SK-N-SH (cell line): ENCODE measurements around the gene PLEKHM2. TPM values are rescaled to one million over a fixed set of nuclear protein-coding genes. Genes with fewer than 3 reads are reported as not detected.

Experiments
- CTCF ChIA-PET: fragments of 300-600, 350-600 bp; formaldehyde crosslinking; extraction: SDS; loops from one replicate; lab custom pipeline; 2021; lab: Yijun Ruan, JAX
- POLR2A ChIA-PET: fragments of 350-600 bp; sonication (Branson Sonifier 250); formaldehyde crosslinking; extraction: SDS; loops from one replicate; lab custom pipeline; 2020; ENCODE audit warnings: antibody characterized with exemption, inconsistent platforms; lab: Yijun Ruan, JAX
- DNase-seq: peaks from one replicate; pipeline ENCODE4 v3.0.0; 2012
- H2AFZ ChIP-seq: fragments of 200-600 bp; sonication (generic); 2 replicates; pipeline ENCODE4 v1.8.1; 2016; ENCODE audit warnings: antibody characterized with exemption, mild to moderate bottlenecking, low read depth
- H3F3A ChIP-seq: fragments of 200-600 bp; sonication (generic); replicated peaks from 2 replicates; pipeline ENCODE3; 2016; ENCODE audit warnings: antibody characterized with exemption, mild to moderate bottlenecking; ENCODE audit not compliant: insufficient read depth
- H3K27ac ChIP-seq, 2 experiments: fragments of 200-500 bp in 1 of 2; fragments of 200-600 bp in 1 of 2; sonication (Bioruptor generic) in 1 of 2; sonication (generic), shearing (Covaris generic) in 1 of 2; 2 replicates each; pipeline versions ENCODE4 v1.5.1 to v1.6.1; 2014 to 2016; ENCODE audit warnings: low read depth in 2 of 2, inconsistent platforms in 1 of 2, low read length in 1 of 2, mild to moderate bottlenecking in 1 of 2, mixed read lengths in 1 of 2
- H3K27me3 ChIP-seq: fragments of 200-600 bp; sonication (generic), shearing (Covaris generic); 2 replicates; pipeline ENCODE4 v1.6.1; 2016; ENCODE audit warnings: mixed run types; ENCODE audit not compliant: insufficient read depth
- H3K36me3 ChIP-seq, 2 experiments: fragments of 200-500 bp in 1 of 2; fragments of 200-600 bp in 1 of 2; sonication (Bioruptor generic) in 1 of 2; sonication (generic) in 1 of 2; replicated peaks in 1 of 2; 2 replicates each; pipeline versions ENCODE3 to v1.5.1; 2014 to 2016; ENCODE audit warnings: low read length in 1 of 2, mild to moderate bottlenecking in 1 of 2; ENCODE audit not compliant: insufficient read depth in 2 of 2, control insufficient read depth in 1 of 2
- H3K4me1 ChIP-seq, 2 experiments: fragments of 200-500 bp in 1 of 2; fragments of 200-600 bp in 1 of 2; sonication (Bioruptor generic) in 1 of 2; sonication (generic), shearing (Covaris generic) in 1 of 2; 2 replicates each; pipeline versions ENCODE4 v1.5.1 to v1.6.1; 2014 to 2016; ENCODE audit warnings: low read depth in 1 of 2, low read length in 1 of 2, mixed run types in 1 of 2; ENCODE audit not compliant: insufficient read depth in 2 of 2, control insufficient read depth in 1 of 2
- H3K4me2 ChIP-seq: fragments of 200-600 bp; sonication (generic), shearing (Covaris generic); 2 replicates; pipeline ENCODE4 v1.6.1; 2017; ENCODE audit warnings: mixed run types
- H3K4me3 ChIP-seq, 2 experiments: fragments of 200-500 bp in 1 of 2; fragments of 200-600 bp in 1 of 2; sonication (Bioruptor generic) in 1 of 2; sonication (generic), shearing (Covaris generic) in 1 of 2; 2 replicates each; pipeline versions ENCODE4 v1.5.1 to v1.8.1; 2014 to 2016; ENCODE audit warnings: low read depth in 2 of 2, inconsistent platforms in 1 of 2, low read length in 1 of 2, mild to moderate bottlenecking in 1 of 2, mixed read lengths in 1 of 2, moderate library complexity in 1 of 2
- H3K79me2 ChIP-seq: fragments of 200-600 bp; sonication (generic); 2 replicates; pipeline ENCODE4 v1.8.1; 2017; ENCODE audit warnings: mild to moderate bottlenecking; ENCODE audit not compliant: insufficient read depth
- H3K9ac ChIP-seq: fragments of 200-600 bp; sonication (generic); 2 replicates; pipeline ENCODE4 v1.6.1; 2017; ENCODE audit warnings: mixed run types
- H3K9me2 ChIP-seq: fragments of 200-600 bp; sonication (generic); 2 replicates; pipeline ENCODE4 v1.6.1; 2017; ENCODE audit warnings: mixed run types
- H3K9me3 ChIP-seq: fragments of 200-600 bp; sonication (generic); 2 replicates; pipeline ENCODE4 v1.6.1; 2017; ENCODE audit warnings: mixed run types, mild to moderate bottlenecking, moderate library complexity
- H4K20me1 ChIP-seq: fragments of 200-600 bp; sonication (generic); 2 replicates; pipeline ENCODE4 v1.6.1; 2017; ENCODE audit warnings: mild to moderate bottlenecking, mixed run types; ENCODE audit not compliant: insufficient read depth
- FOXJ3 ChIP-seq: sonication (generic); formaldehyde crosslinking; IDR thresholded peaks from 2 replicates; pipeline ENCODE4 v1.5.1; 2020; ENCODE audit warnings: mild to moderate bottlenecking, missing genetic modification reagents
- GATA2 ChIP-seq: sonication (generic); formaldehyde crosslinking; IDR thresholded peaks from 2 replicates; pipeline ENCODE4 v1.5.0; 2020; ENCODE audit warnings: mild to moderate bottlenecking, missing genetic modification reagents
- JUND ChIP-seq: IDR thresholded peaks from 2 replicates; pipeline ENCODE4 v1.4.0; 2012
- MXI1 ChIP-seq: IDR thresholded peaks from 2 replicates; pipeline ENCODE4 v1.6.1; 2012; ENCODE audit warnings: mild to moderate bottlenecking, low read depth, low read length, improper control_type of control experiment
- RAD21 ChIP-seq: IDR thresholded peaks from 2 replicates; pipeline ENCODE4 v1.6.1; 2012; ENCODE audit warnings: mild to moderate bottlenecking, low read length
- RCOR1 ChIP-seq: fragments of 150-350 bp; IDR thresholded peaks from 2 replicates; pipeline ENCODE4 v1.6.1; 2017; ENCODE audit warnings: antibody characterized with exemption, low read length
- RFX5 ChIP-seq: IDR thresholded peaks from 2 replicates; pipeline ENCODE4 v1.6.1; 2012; ENCODE audit warnings: mild to moderate bottlenecking, improper control_type of control experiment, low read length
- SIN3A ChIP-seq: IDR thresholded peaks from 2 replicates; pipeline ENCODE4 v1.6.1; 2012; ENCODE audit warnings: low read depth, mild to moderate bottlenecking, low read length, moderate library complexity, borderline replicate concordance
- SMC3 ChIP-seq: IDR thresholded peaks from 2 replicates; pipeline ENCODE4 v1.6.1; 2012; ENCODE audit warnings: low read depth, low read length, improper control_type of control experiment
- YY1 ChIP-seq: IDR thresholded peaks from 2 replicates; pipeline ENCODE4 v1.4.0; 2012; ENCODE audit warnings: low read depth, mild to moderate bottlenecking
- WGBS: methylation state at CpG from one replicate; pipeline ENCODE4 v1.1.6; 2017; ENCODE audit warnings: low lambda C conversion rate; 5-methylcytosine and 5-hydroxymethylcytosine counted together
- polyA plus RNA-seq, 3 experiments: library from polyadenylated mRNA; depleted of rRNA; stranded (reverse); fragments of >200 nt; gene quantifications; 2 replicates each; pipeline ENCODE4 v1.2.3, GENCODE V29; 2012
- TF ChIP-seq, protein P1 (sequence below): IDR thresholded peaks from 2 replicates; pipeline ENCODE4; 2012
- TF ChIP-seq, protein P2 (sequence below): fragments of 200-600 bp; sonication (generic); IDR thresholded peaks from 2 replicates; pipeline ENCODE4 v1.6.1; 2017; ENCODE audit warnings: antibody characterized with exemption, mild to moderate bottlenecking, moderate library complexity
- TF ChIP-seq, protein P3 (sequence below): fragments of 150-350 bp; IDR thresholded peaks from 2 replicates; pipeline ENCODE4 v1.6.1; 2017; ENCODE audit warnings: antibody characterized with exemption, low read length, low read depth, borderline replicate concordance
- TF ChIP-seq, protein P4 (sequence below): IDR thresholded peaks from 2 replicates; pipeline ENCODE4 v1.4.0; 2012; ENCODE audit warnings: low read depth, borderline replicate concordance
- TF ChIP-seq, protein P5 (sequence below): IDR thresholded peaks from 2 replicates; pipeline ENCODE4 v1.4.0; 2012; ENCODE audit warnings: low read depth

The PLEKHM2 gene
- polyA plus RNA-seq, 1 of the 3 experiments (the other 2 are of a cell fraction) = 38.9 TPM

DNA sequence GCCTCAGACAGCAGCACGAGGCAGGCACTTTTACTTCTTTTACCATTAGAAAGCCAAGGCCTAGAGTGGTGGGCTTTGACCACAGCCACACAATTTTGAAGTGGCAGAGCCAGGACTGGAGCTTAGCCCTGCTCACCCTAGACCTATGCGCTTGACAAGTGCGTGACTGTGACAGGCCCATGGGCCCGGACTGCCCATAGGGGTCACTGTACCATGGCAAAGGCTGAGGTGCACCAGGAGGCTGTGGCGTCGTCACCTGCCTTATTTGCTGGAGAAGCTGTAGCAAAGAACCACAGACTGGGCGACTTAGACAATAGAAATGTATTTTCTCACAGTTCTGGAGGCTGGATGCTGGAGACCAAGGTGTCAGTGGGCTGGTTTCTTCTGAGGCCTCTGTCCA is 55.6 kb downstream of the PLEKHM2 start:
- TF ChIP-seq, protein P1, sequence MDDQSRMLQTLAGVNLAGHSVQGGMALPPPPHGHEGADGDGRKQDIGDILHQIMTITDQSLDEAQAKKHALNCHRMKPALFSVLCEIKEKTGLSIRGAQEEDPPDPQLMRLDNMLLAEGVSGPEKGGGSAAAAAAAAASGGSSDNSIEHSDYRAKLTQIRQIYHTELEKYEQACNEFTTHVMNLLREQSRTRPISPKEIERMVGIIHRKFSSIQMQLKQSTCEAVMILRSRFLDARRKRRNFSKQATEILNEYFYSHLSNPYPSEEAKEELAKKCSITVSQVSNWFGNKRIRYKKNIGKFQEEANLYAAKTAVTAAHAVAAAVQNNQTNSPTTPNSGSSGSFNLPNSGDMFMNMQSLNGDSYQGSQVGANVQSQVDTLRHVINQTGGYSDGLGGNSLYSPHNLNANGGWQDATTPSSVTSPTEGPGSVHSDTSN = no peak
- TF ChIP-seq, protein P2, sequence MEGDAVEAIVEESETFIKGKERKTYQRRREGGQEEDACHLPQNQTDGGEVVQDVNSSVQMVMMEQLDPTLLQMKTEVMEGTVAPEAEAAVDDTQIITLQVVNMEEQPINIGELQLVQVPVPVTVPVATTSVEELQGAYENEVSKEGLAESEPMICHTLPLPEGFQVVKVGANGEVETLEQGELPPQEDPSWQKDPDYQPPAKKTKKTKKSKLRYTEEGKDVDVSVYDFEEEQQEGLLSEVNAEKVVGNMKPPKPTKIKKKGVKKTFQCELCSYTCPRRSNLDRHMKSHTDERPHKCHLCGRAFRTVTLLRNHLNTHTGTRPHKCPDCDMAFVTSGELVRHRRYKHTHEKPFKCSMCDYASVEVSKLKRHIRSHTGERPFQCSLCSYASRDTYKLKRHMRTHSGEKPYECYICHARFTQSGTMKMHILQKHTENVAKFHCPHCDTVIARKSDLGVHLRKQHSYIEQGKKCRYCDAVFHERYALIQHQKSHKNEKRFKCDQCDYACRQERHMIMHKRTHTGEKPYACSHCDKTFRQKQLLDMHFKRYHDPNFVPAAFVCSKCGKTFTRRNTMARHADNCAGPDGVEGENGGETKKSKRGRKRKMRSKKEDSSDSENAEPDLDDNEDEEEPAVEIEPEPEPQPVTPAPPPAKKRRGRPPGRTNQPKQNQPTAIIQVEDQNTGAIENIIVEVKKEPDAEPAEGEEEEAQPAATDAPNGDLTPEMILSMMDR = peak; percentile 30; the same call in 1 of the 2 replicates
- TF ChIP-seq, protein P3, sequence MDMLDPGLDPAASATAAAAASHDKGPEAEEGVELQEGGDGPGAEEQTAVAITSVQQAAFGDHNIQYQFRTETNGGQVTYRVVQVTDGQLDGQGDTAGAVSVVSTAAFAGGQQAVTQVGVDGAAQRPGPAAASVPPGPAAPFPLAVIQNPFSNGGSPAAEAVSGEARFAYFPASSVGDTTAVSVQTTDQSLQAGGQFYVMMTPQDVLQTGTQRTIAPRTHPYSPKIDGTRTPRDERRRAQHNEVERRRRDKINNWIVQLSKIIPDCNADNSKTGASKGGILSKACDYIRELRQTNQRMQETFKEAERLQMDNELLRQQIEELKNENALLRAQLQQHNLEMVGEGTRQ = no peak
- no peak for TF ChIP-seq RCOR1
- H3K4me1 ChIP-seq = peaks cover 0 to 47% of the 10 kb centered on the region in 2 experiments; a peak in 1 of 4 replicates
- ChIA-PET POLR2A (no interaction called here), CTCF (interaction anchor here (1.1 to 2.9 kb wide), 8 partner anchors 10 to 240 kb away, joined by 3 to 14 read pairs (median 4); partner anchors contain the start of gene FBLIM1)
- H3K36me3 ChIP-seq = peaks cover 0 to 3% of the 10 kb centered on the region in 2 experiments
- H3K9me3 ChIP-seq = no peaks in the 10 kb centered on the region
- H3F3A ChIP-seq = no peaks in the 10 kb centered on the region
- H3K4me3 ChIP-seq = no peak overlapping the region
- DNase-seq = no peak
- no peaks in the 10 kb centered on the region for H3K9me2 ChIP-seq
- H3K79me2 ChIP-seq = no peaks in the 10 kb centered on the region
- no peak overlapping the region for H3K9ac ChIP-seq
- 0 out of 4 replicates have a peak overlapping the region, but pooled peaks of 1 of the 2 experiments have one; percentile 79 for H3K27ac ChIP-seq
- no peaks in the 10 kb centered on the region for H3K27me3 ChIP-seq
- H3K4me2 ChIP-seq = no peak overlapping the region
- no peak overlapping the region for H2AFZ ChIP-seq
- WGBS = 83% methylated on average over 5 of the region's 7 CpGs
- no peaks in the 10 kb centered on the region for H4K20me1 ChIP-seq

DNA sequence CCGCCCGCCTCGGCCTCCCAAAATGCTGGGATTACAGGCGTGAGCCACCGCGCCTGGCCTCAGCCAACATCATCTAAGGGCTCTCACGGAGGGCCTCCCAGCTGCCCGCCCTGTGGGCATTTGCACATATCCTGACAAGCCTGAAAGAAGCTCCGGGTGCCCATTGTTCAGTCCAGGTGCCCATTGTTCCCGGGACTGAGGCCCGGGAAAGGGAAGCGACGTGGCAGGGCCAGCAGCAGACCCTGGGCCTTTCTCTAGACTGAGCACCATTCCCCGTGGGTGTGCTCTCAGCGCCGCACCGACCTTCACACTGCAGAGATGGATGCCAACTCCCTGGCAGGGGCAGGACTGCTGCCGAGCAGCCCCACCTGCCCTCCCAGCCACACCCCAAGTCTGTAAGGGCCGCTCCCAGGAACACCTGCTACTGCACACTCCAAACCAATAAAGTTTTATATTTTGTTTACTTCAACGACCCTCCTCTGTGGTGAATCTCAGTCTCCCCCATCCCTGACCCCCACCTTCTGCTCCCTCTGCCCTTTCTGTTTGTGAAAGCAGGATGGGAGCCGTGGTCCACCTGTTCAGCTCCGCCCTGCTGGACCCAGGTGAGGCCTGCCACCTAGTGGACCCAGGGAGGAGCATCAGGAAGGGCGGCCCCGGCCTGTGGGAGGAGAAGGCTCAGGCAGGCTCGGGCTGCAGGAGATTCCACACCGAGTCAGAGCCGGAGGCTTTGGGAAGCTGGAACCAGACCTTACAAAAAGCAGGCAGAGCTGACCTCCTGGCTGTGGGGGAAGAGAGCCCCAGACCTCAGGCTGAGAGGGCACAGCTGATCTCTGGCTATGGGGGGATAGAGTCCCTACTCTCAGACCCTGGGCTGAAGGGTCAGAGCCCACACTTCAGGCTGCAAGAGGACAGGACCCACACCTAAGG is 57.1 kb downstream of the PLEKHM2 start:
- H3K9ac ChIP-seq = no peak overlapping the region
- TF ChIP-seq, protein P4, sequence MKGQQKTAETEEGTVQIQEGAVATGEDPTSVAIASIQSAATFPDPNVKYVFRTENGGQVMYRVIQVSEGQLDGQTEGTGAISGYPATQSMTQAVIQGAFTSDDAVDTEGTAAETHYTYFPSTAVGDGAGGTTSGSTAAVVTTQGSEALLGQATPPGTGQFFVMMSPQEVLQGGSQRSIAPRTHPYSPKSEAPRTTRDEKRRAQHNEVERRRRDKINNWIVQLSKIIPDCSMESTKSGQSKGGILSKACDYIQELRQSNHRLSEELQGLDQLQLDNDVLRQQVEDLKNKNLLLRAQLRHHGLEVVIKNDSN = no peak
- no peak for TF ChIP-seq RFX5
- TF ChIP-seq, protein P2 = peak; percentile 68
- no peak for TF ChIP-seq YY1
- TF ChIP-seq GATA2 (CRISPR knock-in tag) = no peak
- TF ChIP-seq, protein P5, sequence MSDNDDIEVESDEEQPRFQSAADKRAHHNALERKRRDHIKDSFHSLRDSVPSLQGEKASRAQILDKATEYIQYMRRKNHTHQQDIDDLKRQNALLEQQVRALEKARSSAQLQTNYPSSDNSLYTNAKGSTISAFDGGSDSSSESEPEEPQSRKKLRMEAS = no peak
- TF ChIP-seq SMC3 = peak; percentile 63
- TF ChIP-seq MXI1 = no peak
- no peak for TF ChIP-seq FOXJ3
- TF ChIP-seq RCOR1 = peak; percentile 40; the same call in 1 of the 2 replicates
- TF ChIP-seq RAD21 = peak; percentile 85
- no peak for TF ChIP-seq JUND
- no peak for TF ChIP-seq SIN3A
- H3K36me3 ChIP-seq = no peaks in the 10 kb centered on the region
- no peak overlapping the region for H2AFZ ChIP-seq
- no peaks in the 10 kb centered on the region for H3F3A ChIP-seq
- no peaks in the 10 kb centered on the region for H3K9me2 ChIP-seq
- no peaks in the 10 kb centered on the region for H3K79me2 ChIP-seq
- no peak overlapping the region for H3K27ac ChIP-seq
- H3K4me2 ChIP-seq = no peak overlapping the region
- 70% methylated on average over 25 of the region's 27 CpGs for WGBS
- H3K27me3 ChIP-seq = no peaks in the 10 kb centered on the region
- ChIA-PET CTCF (interaction anchor here (0.6 to 2.3 kb wide), 36 partner anchors 9 to 418 kb away, joined by 3 to 14 read pairs (median 3); partner anchors contain the start of genes AGMAT, DDI2, DNAJC16 and FBLIM1), POLR2A (no interaction called here)
- H3K4me3 ChIP-seq = peak overlapping the region in 1 of 2 experiments; percentile 46; a peak in 1 of 4 replicates
- H3K9me3 ChIP-seq = no peaks in the 10 kb centered on the region
- H3K4me1 ChIP-seq = peaks cover 0 to 33% of the 10 kb centered on the region in 2 experiments; a peak in 1 of 4 replicates
- DNase-seq = peak; percentile 88
- H4K20me1 ChIP-seq = no peaks in the 10 kb centered on the region
